ENCODE results near the gene TBX5.

The TBX5 gene

GRCh38 chr12:114320101-114320500 lies 85.8 kb downstream of the TBX5 start:
- Histone ChIP-seq H3K27ac (no peak overlapping the region), H3K9me3 (ENCODE audit: low read depth, low read length) (no peaks in the 10 kb centered on the region), H3K36me3 (ENCODE audit: insufficient read depth, low read length) (no peaks in the 10 kb centered on the region), H3K4me3 (no peak overlapping the region), H3K9ac (ENCODE audit: insufficient read length) (no peak overlapping the region)
- no peak for TF ChIP-seq FOXP2 (optimal IDR thresholded peaks at IDR 0.05; ENCODE audit: control extremely low read depth, extremely low read length, insufficient read depth)
- no peak for TF ChIP-seq POLR2AphosphoS5 (IDR thresholded peaks at IDR 0.05; ENCODE audit: borderline replicate concordance, low read depth, low read length)
- no peak for TF ChIP-seq EZH2 (IDR thresholded peaks at IDR 0.05)
- no peak for DNase-seq (ENCODE audit: low read depth, low spot score)

- no peak overlapping the region for H3K4me3 ChIP-seq
- H3K9ac ChIP-seq (ENCODE audit: insufficient read length): no peak overlapping the region
- no peaks in the 10 kb centered on the region for H3K36me3 ChIP-seq (ENCODE audit: insufficient read depth, low read length)
- no peak for TF ChIP-seq FOXP2 (optimal IDR thresholded peaks at IDR 0.05; ENCODE audit: control extremely low read depth, extremely low read length, insufficient read depth)
- TF ChIP-seq POLR2AphosphoS5 (IDR thresholded peaks at IDR 0.05; ENCODE audit: borderline replicate concordance, low read depth, low read length): no peak
- no peak for TF ChIP-seq EZH2 (IDR thresholded peaks at IDR 0.05)
- H3K27ac ChIP-seq: no peak overlapping the region
- DNase-seq (ENCODE audit: low read depth, low spot score): no peak
- H3K9me3 ChIP-seq (ENCODE audit: low read depth, low read length): no peaks in the 10 kb centered on the region
These were observed 86.5 kb downstream of the TBX5 start for GRCh38 chr12:114319422-114319821.

- Histone ChIP-seq H3K9ac (ENCODE audit: insufficient read length) (no peak overlapping the region), H3K27ac (no peak overlapping the region), H3K4me3 (no peak overlapping the region), H3K36me3 (ENCODE audit: insufficient read depth, low read length) (no peaks in the 10 kb centered on the region), H3K9me3 (ENCODE audit: low read depth, low read length) (no peaks in the 10 kb centered on the region)
- no peak for DNase-seq (ENCODE audit: low read depth, low spot score)
- no peak for TF ChIP-seq POLR2AphosphoS5 (IDR thresholded peaks at IDR 0.05; ENCODE audit: borderline replicate concordance, low read depth, low read length)
- TF ChIP-seq FOXP2 (optimal IDR thresholded peaks at IDR 0.05; ENCODE audit: control extremely low read depth, extremely low read length, insufficient read depth): no peak
- no peak for TF ChIP-seq EZH2 (IDR thresholded peaks at IDR 0.05)
These were observed 87.0 kb downstream of the TBX5 start for GRCh38 chr12:114318984-114319383.

- H3K36me3 ChIP-seq (ENCODE audit: insufficient read depth, low read length): no peaks in the 10 kb centered on the region
- no peaks in the 10 kb centered on the region for H3K9me3 ChIP-seq (ENCODE audit: low read depth, low read length)
- no peak for TF ChIP-seq POLR2AphosphoS5 (IDR thresholded peaks at IDR 0.05; ENCODE audit: borderline replicate concordance, low read depth, low read length)
- no peak for TF ChIP-seq EZH2 (IDR thresholded peaks at IDR 0.05)
- TF ChIP-seq FOXP2 (optimal IDR thresholded peaks at IDR 0.05; ENCODE audit: control extremely low read depth, extremely low read length, insufficient read depth): no peak
- H3K4me3 ChIP-seq: no peak overlapping the region
- H3K27ac ChIP-seq: no peak overlapping the region
- DNase-seq (ENCODE audit: low read depth, low spot score): no peak
- no peak overlapping the region for H3K9ac ChIP-seq (ENCODE audit: insufficient read length)
These were observed 89.9 kb downstream of the TBX5 start for GRCh38 chr12:114316076-114316475.

GRCh38 chr12:114314974-114315720 lies 90.8 kb downstream of the TBX5 start:
- H3K4me3 ChIP-seq: no peak overlapping the region
- H3K27ac ChIP-seq: no peak overlapping the region
- no peak overlapping the region for H3K9ac ChIP-seq (ENCODE audit: insufficient read length)
- H3K36me3 ChIP-seq (ENCODE audit: insufficient read depth, low read length): no peaks in the 10 kb centered on the region
- TF ChIP-seq FOXP2 (optimal IDR thresholded peaks at IDR 0.05; ENCODE audit: control extremely low read depth, extremely low read length, insufficient read depth) (no peak), POLR2AphosphoS5 (IDR thresholded peaks at IDR 0.05; ENCODE audit: borderline replicate concordance, low read depth, low read length) (no peak), EZH2 (IDR thresholded peaks at IDR 0.05) (no peak)
- no peaks in the 10 kb centered on the region for H3K9me3 ChIP-seq (ENCODE audit: low read depth, low read length)
- DNase-seq (ENCODE audit: low read depth, low spot score): no peak

GRCh38 chr12:114314403-114314802 lies 91.5 kb downstream of the TBX5 start:
- DNase-seq (ENCODE audit: low read depth, low spot score): no peak
- Histone ChIP-seq H3K4me3 (no peak overlapping the region), H3K27ac (no peak overlapping the region), H3K9ac (ENCODE audit: insufficient read length) (no peak overlapping the region), H3K9me3 (ENCODE audit: low read depth, low read length) (no peaks in the 10 kb centered on the region), H3K36me3 (ENCODE audit: insufficient read depth, low read length) (no peaks in the 10 kb centered on the region)
- TF ChIP-seq POLR2AphosphoS5 (IDR thresholded peaks at IDR 0.05; ENCODE audit: borderline replicate concordance, low read depth, low read length): no peak
- no peak for TF ChIP-seq EZH2 (IDR thresholded peaks at IDR 0.05)
- no peak for TF ChIP-seq FOXP2 (optimal IDR thresholded peaks at IDR 0.05; ENCODE audit: control extremely low read depth, extremely low read length, insufficient read depth)

GRCh38 chr12:114313910-114314309 lies 92.0 kb downstream of the TBX5 start:
- no peak overlapping the region for H3K4me3 ChIP-seq
- TF ChIP-seq FOXP2 (optimal IDR thresholded peaks at IDR 0.05; ENCODE audit: control extremely low read depth, extremely low read length, insufficient read depth) (no peak), EZH2 (IDR thresholded peaks at IDR 0.05) (no peak), POLR2AphosphoS5 (IDR thresholded peaks at IDR 0.05; ENCODE audit: borderline replicate concordance, low read depth, low read length) (no peak)
- no peak overlapping the region for H3K27ac ChIP-seq
- no peaks in the 10 kb centered on the region for H3K9me3 ChIP-seq (ENCODE audit: low read depth, low read length)
- no peak overlapping the region for H3K9ac ChIP-seq (ENCODE audit: insufficient read length)
- DNase-seq (ENCODE audit: low read depth, low spot score): no peak
- no peaks in the 10 kb centered on the region for H3K36me3 ChIP-seq (ENCODE audit: insufficient read depth, low read length)

GRCh38 chr12:114311974-114312373 lies 94.0 kb downstream of the TBX5 start:
- Histone ChIP-seq H3K27ac (no peak overlapping the region), H3K4me3 (no peak overlapping the region)

More at GRCh38 chr12:114311974-114312373, 94.0 kb downstream of the TBX5 start:
- no peak for DNase-seq (ENCODE audit: low read depth, low spot score)
- no peak for TF ChIP-seq POLR2AphosphoS5 (IDR thresholded peaks at IDR 0.05; ENCODE audit: borderline replicate concordance, low read depth, low read length)
- no peak for TF ChIP-seq EZH2 (IDR thresholded peaks at IDR 0.05)
- no peak for TF ChIP-seq FOXP2 (optimal IDR thresholded peaks at IDR 0.05; ENCODE audit: control extremely low read depth, extremely low read length, insufficient read depth)
- Histone ChIP-seq H3K9me3 (ENCODE audit: low read depth, low read length) (no peaks in the 10 kb centered on the region), H3K9ac (ENCODE audit: insufficient read length) (no peak overlapping the region), H3K36me3 (ENCODE audit: insufficient read depth, low read length) (no peaks in the 10 kb centered on the region)
